Esophagus muscularis mucosa (tissue), 4 donors: ENCODE data around the gene PCP4. TPM values are rescaled to one million over a fixed set of nuclear protein-coding genes. Genes with fewer than 3 reads are reported as not detected.

Experiments used
- DNase-seq: peaks from one replicate; pipeline ENCODE4 v3.0.0-alpha.2; 2017; ENCODE audit errors: extremely low spot score
- H3K27ac ChIP-seq, 4 donors: fragments of 200-600 bp; sonication (generic); replicated peaks in 1 of 4; 1 replicate in 3 of 4; 2 replicates in 1 of 4; pipeline ENCODE4 v1.5.1; 2016 to 2019; ENCODE audit warnings: mild to moderate bottlenecking in 1 of 4
- H3K27me3 ChIP-seq, 4 donors: fragments of 200-600 bp; sonication (generic); one replicate each; pipeline versions ENCODE4 v1.5.1 to v1.6.0; 2016 to 2019
- H3K36me3 ChIP-seq, 4 donors: fragments of 200-600 bp; sonication (generic); one replicate each; pipeline ENCODE4 v1.5.1; 2016 to 2019
- H3K4me1 ChIP-seq, 4 donors: fragments of 200-600 bp; sonication (generic); one replicate each; pipeline ENCODE4 v1.5.1; 2016 to 2019
- H3K4me3 ChIP-seq, 4 donors: fragments of 200-600 bp; sonication (generic); 1 replicate in 2 of 4; 2 replicates in 2 of 4; pipeline ENCODE4 v1.5.1; 2016 to 2019; ENCODE audit warnings: mild to moderate bottlenecking in 4 of 4, moderate library complexity in 1 of 4
- H3K9me3 ChIP-seq, 4 donors: fragments of 200-600 bp; sonication (generic); 1 replicate in 3 of 4; 2 replicates in 1 of 4; pipeline ENCODE4 v1.5.1; 2016 to 2019
- EP300 ChIP-seq: sonication (generic); formaldehyde crosslinking; IDR thresholded peaks from one replicate; pipeline ENCODE4 v1.6.1; 2017; ENCODE audit warnings: antibody characterized with exemption
- POLR2A ChIP-seq: fragments of 450-650 bp; IDR thresholded peaks from one replicate; pipeline ENCODE4 v1.6.1; 2017; ENCODE audit warnings: antibody characterized with exemption, moderate library complexity, mild to moderate bottlenecking, low read depth
- POLR2AphosphoS5 ChIP-seq, 2 donors: sonication (generic); formaldehyde crosslinking; IDR thresholded peaks; one replicate each; pipeline ENCODE4 v1.6.1; 2017; ENCODE audit warnings: antibody characterized with exemption in 2 of 2
- WGBS: methylation state at CpG from one replicate; pipeline ENCODE4 v1.1.5; 2018; 5-methylcytosine and 5-hydroxymethylcytosine counted together
- intact Hi-C: fragments of 100-400 bp; cut with DNase I; formaldehyde crosslinking; loops from one replicate; pipeline ENCODE4 v1.15.1; 2023
- total RNA-seq, 4 donors: library from RNA; depleted of rRNA; stranded (reverse); fragments of >200 nt; gene quantifications; one replicate each; pipeline versions ENCODE4 v1.1.0 to v1.2.1, GENCODE V29; 2016
- TF ChIP-seq, protein P1 (sequence below), 3 experiments: fragments of 200-600 bp in 2 of 3; fragments of 450-650 bp in 1 of 3; sonication (generic) in 2 of 3; IDR thresholded peaks; one replicate each; pipeline ENCODE4 v1.5.1; 2017 to 2019; ENCODE audit warnings: antibody characterized with exemption in 3 of 3, mild to moderate bottlenecking in 2 of 3, moderate library complexity in 1 of 3

Gene PCP4
- total RNA-seq, 4 donors from 2014 or later, result 82.0 to 172 (median 125) TPM

DNA sequence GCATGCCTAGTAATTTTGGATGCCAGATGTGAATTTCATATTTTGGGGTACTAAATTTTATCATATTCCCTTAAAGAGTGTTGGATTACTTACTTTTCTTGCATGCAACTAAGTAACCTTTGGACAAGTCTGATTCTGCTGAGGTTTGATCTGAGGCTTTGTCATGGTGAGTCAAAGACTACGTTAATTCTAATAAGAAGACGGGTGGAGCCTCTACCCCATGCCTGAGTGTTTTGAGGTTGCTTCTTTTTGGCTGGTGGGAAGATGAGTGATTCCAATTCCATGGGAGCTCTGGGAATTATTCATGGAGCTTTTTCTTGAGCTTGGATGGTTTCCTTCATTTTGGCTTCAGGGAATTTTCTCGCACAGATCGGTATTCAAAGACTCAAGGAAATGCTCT is 11.6 kb upstream of the PCP4 start:
- no peaks in the 10 kb centered on the region for H3K27me3 ChIP-seq
- H3K4me1 ChIP-seq, result peaks cover 4 to 21% (median 12%) of the 10 kb centered on the region in 4 donors
- no peak overlapping the region for H3K27ac ChIP-seq
- H3K36me3 ChIP-seq, result no peaks in the 10 kb centered on the region
- WGBS, result 93% methylated on average over 4 of the region's 4 CpGs
- DNase-seq, result no peak
- no peaks in the 10 kb centered on the region for H3K9me3 ChIP-seq
- intact Hi-C loops, result no loop called here
- no peak for TF ChIP-seq EP300
- TF ChIP-seq, protein P1, sequence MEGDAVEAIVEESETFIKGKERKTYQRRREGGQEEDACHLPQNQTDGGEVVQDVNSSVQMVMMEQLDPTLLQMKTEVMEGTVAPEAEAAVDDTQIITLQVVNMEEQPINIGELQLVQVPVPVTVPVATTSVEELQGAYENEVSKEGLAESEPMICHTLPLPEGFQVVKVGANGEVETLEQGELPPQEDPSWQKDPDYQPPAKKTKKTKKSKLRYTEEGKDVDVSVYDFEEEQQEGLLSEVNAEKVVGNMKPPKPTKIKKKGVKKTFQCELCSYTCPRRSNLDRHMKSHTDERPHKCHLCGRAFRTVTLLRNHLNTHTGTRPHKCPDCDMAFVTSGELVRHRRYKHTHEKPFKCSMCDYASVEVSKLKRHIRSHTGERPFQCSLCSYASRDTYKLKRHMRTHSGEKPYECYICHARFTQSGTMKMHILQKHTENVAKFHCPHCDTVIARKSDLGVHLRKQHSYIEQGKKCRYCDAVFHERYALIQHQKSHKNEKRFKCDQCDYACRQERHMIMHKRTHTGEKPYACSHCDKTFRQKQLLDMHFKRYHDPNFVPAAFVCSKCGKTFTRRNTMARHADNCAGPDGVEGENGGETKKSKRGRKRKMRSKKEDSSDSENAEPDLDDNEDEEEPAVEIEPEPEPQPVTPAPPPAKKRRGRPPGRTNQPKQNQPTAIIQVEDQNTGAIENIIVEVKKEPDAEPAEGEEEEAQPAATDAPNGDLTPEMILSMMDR (IDR thresholded peaks at IDR 0.05), result no peak
- TF ChIP-seq POLR2A, result no peak
- TF ChIP-seq POLR2AphosphoS5 (IDR thresholded peaks at IDR 0.05), result no peak
- H3K4me3 ChIP-seq, result no peak overlapping the region

DNA sequence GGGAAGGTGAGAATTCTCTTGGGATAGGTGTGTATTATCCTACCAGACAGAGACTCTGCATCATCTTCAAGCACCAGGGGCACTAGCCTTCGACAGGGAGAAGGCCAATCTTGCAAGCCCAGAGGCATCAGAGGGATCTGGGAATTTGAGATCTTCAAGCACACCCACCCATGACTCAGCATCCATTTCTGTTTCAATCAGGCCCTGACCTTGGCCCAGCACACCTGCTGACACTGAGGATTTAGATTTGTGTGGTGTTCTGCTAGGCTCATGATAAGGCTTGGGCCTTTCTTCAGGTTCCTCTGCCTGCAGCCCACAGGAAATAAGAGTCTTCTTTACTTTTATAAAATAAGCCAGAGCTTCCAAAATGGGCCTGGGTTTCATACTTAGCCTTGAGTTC is 6.6 kb upstream of the PCP4 start:
- Histone ChIP-seq H3K4me3 (no peak overlapping the region), H3K27ac (no peak overlapping the region), H3K4me1 (peaks cover 0 to 4% (median 1%) of the 10 kb centered on the region in 4 donors), H3K27me3 (no peaks in the 10 kb centered on the region), H3K9me3 (no peaks in the 10 kb centered on the region), H3K36me3 (no peaks in the 10 kb centered on the region)
- TF ChIP-seq, protein P1 (IDR thresholded peaks at IDR 0.05), result no peak
- TF ChIP-seq POLR2A (no peak), POLR2AphosphoS5 (IDR thresholded peaks at IDR 0.05) (no peak), EP300 (no peak)
- DNase-seq, result no peak
- 89% methylated on average over 1 of the region's 1 CpG for WGBS
- intact Hi-C loops, result no loop called here

DNA sequence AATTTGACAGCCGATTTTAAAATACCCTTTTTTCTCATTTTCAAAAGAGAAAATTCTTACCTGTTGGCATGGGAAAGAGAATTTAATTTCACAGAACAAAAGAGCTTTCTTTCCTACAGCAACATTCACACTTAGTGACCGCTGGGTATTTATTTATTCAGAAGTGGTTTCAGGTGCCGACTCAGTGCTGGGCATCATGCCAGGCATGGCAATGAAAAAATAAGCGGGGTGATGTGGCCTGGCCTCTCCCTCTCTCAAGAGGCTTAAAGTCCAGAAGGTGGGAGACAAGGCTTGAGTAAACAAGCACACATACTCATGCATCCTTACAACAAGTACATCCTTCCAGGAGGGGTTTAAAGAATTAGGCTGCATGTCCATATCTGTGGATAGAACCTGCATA is 4.1 kb upstream of the PCP4 start:
- H3K4me1 ChIP-seq, result peaks cover 0 to 4% (median 0%) of the 10 kb centered on the region in 4 donors
- intact Hi-C loops, result no loop called here
- H3K27me3 ChIP-seq, result no peaks in the 10 kb centered on the region
- no peak overlapping the region for H3K27ac ChIP-seq
- WGBS, result 47% methylated on average over 4 of the region's 4 CpGs
- no peak for DNase-seq
- no peak overlapping the region for H3K4me3 ChIP-seq
- no peak for TF ChIP-seq POLR2A
- TF ChIP-seq EP300, result no peak
- TF ChIP-seq POLR2AphosphoS5 (IDR thresholded peaks at IDR 0.05), result no peak
- TF ChIP-seq, protein P1 (IDR thresholded peaks at IDR 0.05), result no peak
- H3K36me3 ChIP-seq, result no peaks in the 10 kb centered on the region
- no peaks in the 10 kb centered on the region for H3K9me3 ChIP-seq

DNA sequence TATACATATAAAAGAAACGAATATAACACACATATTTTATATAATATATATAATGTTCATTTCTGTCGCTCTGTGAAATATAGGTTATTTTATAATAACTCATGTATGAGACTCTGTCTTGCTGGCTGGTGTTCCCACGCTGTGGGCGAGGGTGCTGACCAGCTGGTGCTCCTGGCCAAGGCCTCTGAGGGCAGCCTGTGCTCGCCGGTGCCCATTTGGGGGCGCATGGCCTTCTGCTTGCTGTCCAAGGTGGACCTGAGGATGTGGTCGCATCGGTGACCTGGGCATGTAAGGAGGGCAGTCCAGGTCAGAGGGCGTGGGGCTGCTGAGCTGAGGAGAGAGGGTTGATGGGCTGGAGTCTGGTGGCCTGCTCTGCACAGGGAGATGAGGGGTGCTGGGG is 1.1 kb upstream of the PCP4 start:
- H3K27ac ChIP-seq, result no peak overlapping the region
- intact Hi-C loops, result loop anchor here (2.0 to 5.0 kb wide), 3 partner anchors 79 to 255 kb away; no protein-coding TSS in a partner anchor
- no peaks in the 10 kb centered on the region for H3K9me3 ChIP-seq
- H3K27me3 ChIP-seq, result no peaks in the 10 kb centered on the region
- H3K4me3 ChIP-seq, result no peak overlapping the region
- H3K4me1 ChIP-seq, result peaks cover 0 to 22% (median 19%) of the 10 kb centered on the region in 4 donors
- no peak for DNase-seq
- TF ChIP-seq POLR2AphosphoS5 (IDR thresholded peaks at IDR 0.05) (no peak), EP300 (no peak)
- TF ChIP-seq, protein P1 (IDR thresholded peaks at IDR 0.05), result no peak
- 91% methylated on average over 10 of the region's 10 CpGs for WGBS
- no peaks in the 10 kb centered on the region for H3K36me3 ChIP-seq
